ENCODE measurements around the gene GPR157.
"Not testable (repeated sequence)": the region's sequence is repeated elsewhere in the genome, so short reads cannot be mapped to it uniquely, and the experiment has no call there.

The GPR157 gene

GRCh38 chr1:9135073-9135836, 6.4 kb upstream of the GPR157 start:
- in situ Hi-C loops (cut with HindIII; ENCODE audit: low sequenced_read_pairs) = no loop called here
- no peak overlapping the region for H3K4me3 ChIP-seq (ENCODE audit: low read depth, low read length)
- TF ChIP-seq CTCF (IDR thresholded peaks at IDR 0.05; ENCODE audit: low read depth, low read length) = no peak
- DNase-seq (ENCODE audit: low read depth, low spot score) = no peak

GRCh38 chr1:9133870-9134585, 5.1 kb upstream of the GPR157 start:
- in situ Hi-C loops (cut with HindIII; ENCODE audit: low sequenced_read_pairs) = no loop called here
- no peak overlapping the region for H3K4me3 ChIP-seq (ENCODE audit: low read depth, low read length)
- no peak for TF ChIP-seq CTCF (IDR thresholded peaks at IDR 0.05; ENCODE audit: low read depth, low read length)
- no peak for DNase-seq (ENCODE audit: low read depth, low spot score)

DNA sequence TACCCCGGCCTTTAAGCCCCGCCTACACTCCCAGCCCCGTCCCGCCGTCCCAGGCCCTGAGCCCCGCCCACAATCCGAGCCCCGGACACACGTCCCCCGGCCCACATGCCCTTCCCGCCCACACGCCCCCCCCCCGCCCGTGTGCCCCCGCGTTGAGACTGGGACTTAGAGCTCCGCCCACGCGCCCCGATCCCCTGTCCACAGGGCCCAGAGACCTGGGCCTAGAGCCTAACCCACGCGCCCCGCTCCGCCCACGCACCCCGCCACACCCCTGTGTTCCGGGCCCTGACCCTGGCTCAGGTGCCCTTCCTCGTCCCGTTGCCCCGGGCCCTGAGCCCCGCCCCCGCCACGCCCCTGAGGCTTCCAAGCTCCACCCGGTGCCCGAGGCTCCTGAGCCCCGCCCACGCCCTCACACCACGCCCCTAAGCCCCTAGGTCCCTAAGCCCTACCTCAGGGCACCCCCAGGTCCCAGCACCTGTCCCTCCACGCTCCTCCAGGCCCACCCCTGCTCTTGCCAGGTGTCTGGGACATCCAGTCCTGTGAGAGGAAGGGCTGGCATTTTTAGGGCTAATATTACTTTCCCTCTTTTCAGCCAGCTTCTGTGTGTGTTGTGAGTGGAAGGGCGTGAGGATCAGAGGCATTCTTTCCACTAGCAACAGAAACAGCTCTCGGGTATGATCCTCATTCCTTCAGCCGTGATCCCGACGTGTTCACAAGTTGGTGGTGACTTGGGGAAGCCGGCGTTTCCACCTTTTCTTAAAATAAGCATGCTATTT, 552 bp upstream of the GPR157 start:
- TF ChIP-seq CTCF (IDR thresholded peaks at IDR 0.05; ENCODE audit: low read depth, low read length) = no peak
- peak; percentile 50 for DNase-seq (ENCODE audit: low read depth, low spot score)
- H3K4me3 ChIP-seq (ENCODE audit: low read depth, low read length) = peak overlapping the region; percentile 47
- in situ Hi-C loops (cut with HindIII; ENCODE audit: low sequenced_read_pairs) = no loop called here

GRCh38 chr1:9128166-9128519, 759 bp downstream of the GPR157 start:
- in situ Hi-C loops (cut with HindIII; ENCODE audit: low sequenced_read_pairs) = no loop called here
- H3K4me3 ChIP-seq (ENCODE audit: low read depth, low read length) = peak overlapping the region; percentile 47
- DNase-seq (ENCODE audit: low read depth, low spot score) = no peak
- TF ChIP-seq CTCF (IDR thresholded peaks at IDR 0.05; ENCODE audit: low read depth, low read length) = no peak

GRCh38 chr1:9127395-9128165, 1.3 kb downstream of the GPR157 start:
- peak overlapping the region; percentile 47 for H3K4me3 ChIP-seq (ENCODE audit: low read depth, low read length)
- no peak for DNase-seq (ENCODE audit: low read depth, low spot score)
- no peak for TF ChIP-seq CTCF (IDR thresholded peaks at IDR 0.05; ENCODE audit: low read depth, low read length)
- in situ Hi-C loops (cut with HindIII; ENCODE audit: low sequenced_read_pairs) = no loop called here

GRCh38 chr1:9126511-9126910, 2.4 kb downstream of the GPR157 start:
- H3K4me3 ChIP-seq (ENCODE audit: low read depth, low read length) = no peak overlapping the region
- in situ Hi-C loops (cut with HindIII; ENCODE audit: low sequenced_read_pairs) = no loop called here
- no peak for TF ChIP-seq CTCF (IDR thresholded peaks at IDR 0.05; ENCODE audit: low read depth, low read length)
- DNase-seq (ENCODE audit: low read depth, low spot score) = no peak

DNA sequence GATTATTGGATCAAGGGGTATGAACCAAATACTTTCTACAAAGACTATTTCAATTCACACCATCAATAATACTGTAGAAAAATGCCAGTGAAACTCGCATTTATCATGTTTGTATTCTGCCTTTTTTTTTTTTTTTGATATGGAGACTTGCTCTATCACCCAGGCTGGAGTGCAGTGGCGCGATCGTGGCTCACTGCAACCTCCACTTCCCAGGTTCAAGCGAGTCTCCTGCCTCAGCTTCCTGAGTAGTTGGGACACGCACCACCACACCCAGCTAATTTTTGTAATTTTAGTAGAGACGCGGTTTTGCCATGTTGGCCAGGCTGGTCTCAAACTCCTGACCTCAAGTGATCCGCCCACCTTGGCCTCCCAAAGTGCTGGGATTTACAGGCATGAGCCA, 3.1 kb downstream of the GPR157 start:
- in situ Hi-C loops (cut with HindIII; ENCODE audit: low sequenced_read_pairs); DNase-seq (ENCODE audit: low read depth, low spot score); H3K4me3 ChIP-seq (ENCODE audit: low read depth, low read length): not testable (repeated sequence)
